HG02840 (cell line): ENCODE results near the gene PTGIR.

ENCODE experiments used
- ATAC-seq: cut with Tn5 transposase; IDR thresholded peaks from one replicate; pipeline ENCODE4 v1.9.1; 2021; ENCODE audit warnings: mild to moderate bottlenecking, moderate library complexity, moderate number of reproducible peaks; ENCODE audit not compliant: unreplicated experiment, low FRiP score

The PTGIR gene

GRCh38 chr19:46624958-46625661 lies at the start of gene PTGIR:
TSS of gene PTGIR (minus strand) at chr19:46625089. CDS start at chr19:46624225, 864 bp downstream.
- ATAC-seq, result no peak

GRCh38 chr19:46670813-46671212 lies 45.9 kb upstream of the PTGIR start:
- no peak for ATAC-seq

- ATAC-seq, result no peak
These were observed 43.8 kb upstream of the PTGIR start for GRCh38 chr19:46668662-46669061.

GRCh38 chr19:46665072-46665471 lies 40.2 kb upstream of the PTGIR start:
- ATAC-seq, result no peak

GRCh38 chr19:46661735-46662592 lies 37.1 kb upstream of the PTGIR start:
- no peak for ATAC-seq

- peak; percentile 93 for ATAC-seq
These were observed 36.3 kb upstream of the PTGIR start, which contains the start of gene DACT3 for GRCh38 chr19:46661020-46661731. TSS of gene DACT3 (minus strand) at chr19:46661182. CDS start at chr19:46661064, 118 bp downstream.

GRCh38 chr19:46660551-46661019 lies 35.7 kb upstream of the PTGIR start:
- peak; percentile 2 for ATAC-seq

GRCh38 chr19:46660008-46660517 lies 35.2 kb upstream of the PTGIR start:
- no peak for ATAC-seq

GRCh38 chr19:46659151-46660007 lies 34.5 kb upstream of the PTGIR start:
- no peak for ATAC-seq

- ATAC-seq, result no peak
These were observed 31.7 kb upstream of the PTGIR start for GRCh38 chr19:46656541-46656940.

GRCh38 chr19:46654621-46655152 lies 29.8 kb upstream of the PTGIR start:
- ATAC-seq, result no peak

GRCh38 chr19:46650445-46650844 lies 25.6 kb upstream of the PTGIR start:
- no peak for ATAC-seq

- ATAC-seq, result no peak
These were observed 24.4 kb upstream of the PTGIR start for GRCh38 chr19:46648961-46649960.

GRCh38 chr19:46648060-46648960 lies 23.4 kb upstream of the PTGIR start:
- ATAC-seq, result no peak

- ATAC-seq, result no peak
These were observed 21.5 kb upstream of the PTGIR start for GRCh38 chr19:46646402-46646801.

- ATAC-seq, result no peak
These were observed 19.8 kb upstream of the PTGIR start for GRCh38 chr19:46644720-46645119.

- no peak for ATAC-seq
These were observed 15.8 kb upstream of the PTGIR start for GRCh38 chr19:46640656-46641055.
